Activated naive CD8-positive, alpha-beta T cell (primary cell): ENCODE measurements around the gene HOXA9.
A peak's percentile ranks its signal among the peaks of the same experiment; 100 is the strongest.

Source experiments
- H3K27ac Mint-ChIP-seq: one replicate; pipeline ENCODE4 v1.8.0; 2021; ENCODE audit warnings: mixed read lengths
- H3K27me3 Mint-ChIP-seq: one replicate; pipeline ENCODE4 v1.8.0; 2021; ENCODE audit warnings: mixed read lengths
- H3K36me3 Mint-ChIP-seq: one replicate; pipeline ENCODE4 v1.8.0; 2021; ENCODE audit warnings: mixed read lengths
- H3K4me1 Mint-ChIP-seq: one replicate; pipeline ENCODE4 v1.8.0; 2021; ENCODE audit warnings: low read depth, mixed read lengths
- H3K4me3 Mint-ChIP-seq: one replicate; pipeline ENCODE4 v1.8.0; 2021; ENCODE audit warnings: mild to moderate bottlenecking, mixed read lengths
- H3K9me3 Mint-ChIP-seq: one replicate; pipeline ENCODE4 v1.8.0; 2021; ENCODE audit warnings: low read depth, mixed read lengths

The HOXA9 gene

DNA sequence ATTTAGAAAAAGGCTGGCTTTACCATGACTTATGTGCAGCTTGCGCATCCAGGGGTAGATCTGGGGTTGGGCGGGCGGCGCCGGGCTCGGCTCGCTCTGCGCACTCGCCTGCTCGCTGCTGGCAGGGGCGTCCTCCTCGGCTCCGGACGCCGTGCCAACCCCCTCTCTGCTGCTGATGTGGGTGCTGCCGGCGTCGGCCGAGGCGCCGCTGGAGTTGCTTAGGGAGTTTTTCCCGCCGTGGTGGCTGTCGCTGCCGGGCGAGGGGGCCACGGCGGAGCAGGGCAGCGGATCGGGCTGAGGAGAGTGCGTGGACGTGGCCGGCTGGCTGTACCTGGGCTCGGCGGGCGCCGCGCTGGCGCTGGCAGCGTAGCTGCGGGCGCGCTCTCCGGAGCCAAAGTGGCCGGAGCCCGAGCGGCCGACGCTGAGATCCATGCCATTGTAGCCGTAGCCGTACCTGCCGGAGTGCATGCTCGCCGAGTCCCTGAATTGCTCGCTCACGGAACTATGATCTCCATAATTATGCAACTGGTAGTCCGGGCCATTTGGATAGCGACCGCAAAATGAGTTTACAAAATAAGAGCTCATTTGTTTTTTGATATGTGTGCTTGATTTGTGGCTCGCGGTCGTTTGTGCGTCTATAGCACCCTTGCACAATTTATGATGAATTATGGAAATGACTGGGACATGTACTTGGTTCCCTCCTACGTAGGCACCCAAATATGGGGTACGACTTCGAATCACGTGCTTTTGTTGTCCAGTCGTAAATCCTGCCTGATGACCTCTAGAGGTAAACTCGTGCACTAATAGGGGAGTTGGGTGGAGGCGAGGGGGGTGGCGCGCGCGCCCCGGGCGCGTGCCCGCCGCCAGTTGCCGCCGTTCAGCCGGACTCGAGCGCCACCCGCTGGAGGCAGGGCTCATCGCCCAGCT, 22.1 kb downstream of the HOXA9 start, which contains the start of gene HOXA5:
HOXA5 (minus strand) TSS at position 659 of the 927 bp plus-strand sequence; CDS start at position 585, 74 bp downstream.
- no peak within 1 kb of the TSS for H3K27ac Mint-ChIP-seq
- peak within 1 kb of the TSS; percentile 51 for H3K4me3 Mint-ChIP-seq

DNA sequence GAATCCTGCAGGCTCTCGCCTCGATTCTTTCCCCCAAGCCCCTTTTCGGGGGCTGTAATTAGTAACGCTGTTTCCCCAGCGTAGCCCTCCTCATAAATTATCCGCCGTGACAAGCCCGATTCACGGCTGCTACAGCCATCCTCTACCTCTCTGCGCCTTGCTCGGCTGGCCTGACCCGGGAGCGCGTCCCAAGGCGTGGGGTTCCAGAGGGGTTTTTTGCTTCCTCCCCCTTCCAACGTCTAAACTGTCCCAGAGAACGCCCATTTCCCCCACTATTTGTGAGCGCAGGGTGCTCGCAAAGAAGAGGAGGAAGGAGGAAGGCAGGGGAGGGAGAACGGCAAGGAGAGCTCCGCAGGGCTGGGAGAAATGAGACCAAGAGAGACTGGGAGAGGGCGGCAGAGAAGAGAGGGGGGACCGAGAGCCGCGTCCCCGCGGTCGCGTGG, 22.7 kb downstream of the HOXA9 start:
- H3K27me3 Mint-ChIP-seq = peaks cover 35% of the 10 kb centered on the region
- H3K4me3 Mint-ChIP-seq = peak overlapping the region; percentile 51
- no peak overlapping the region for H3K27ac Mint-ChIP-seq
- no peaks in the 10 kb centered on the region for H3K36me3 Mint-ChIP-seq
- no peaks in the 10 kb centered on the region for H3K4me1 Mint-ChIP-seq
- no peaks in the 10 kb centered on the region for H3K9me3 Mint-ChIP-seq

More for the DNA sequence above, 22.1 kb downstream of the HOXA9 start, which contains the start of gene HOXA5:
- no peaks in the 10 kb centered on the region for H3K36me3 Mint-ChIP-seq
- H3K27me3 Mint-ChIP-seq = peaks cover 34% of the 10 kb centered on the region
- H3K9me3 Mint-ChIP-seq = no peaks in the 10 kb centered on the region
- peaks cover 3% of the 10 kb centered on the region for H3K4me1 Mint-ChIP-seq

GRCh38 chr7:27141923-27142579, 23.3 kb downstream of the HOXA9 start:
- no peak overlapping the region for H3K27ac Mint-ChIP-seq
- no peaks in the 10 kb centered on the region for H3K4me1 Mint-ChIP-seq
- peaks cover 32% of the 10 kb centered on the region for H3K27me3 Mint-ChIP-seq
- H3K4me3 Mint-ChIP-seq = no peak overlapping the region
- H3K9me3 Mint-ChIP-seq = no peaks in the 10 kb centered on the region
- H3K36me3 Mint-ChIP-seq = no peaks in the 10 kb centered on the region

- H3K4me3 Mint-ChIP-seq = no peak overlapping the region
- H3K4me1 Mint-ChIP-seq = no peaks in the 10 kb centered on the region
- H3K36me3 Mint-ChIP-seq = no peaks in the 10 kb centered on the region
- no peak overlapping the region for H3K27ac Mint-ChIP-seq
- no peaks in the 10 kb centered on the region for H3K9me3 Mint-ChIP-seq
- H3K27me3 Mint-ChIP-seq = peaks cover 28% of the 10 kb centered on the region
These were observed 24.0 kb downstream of the HOXA9 start for GRCh38 chr7:27141137-27141922.

DNA sequence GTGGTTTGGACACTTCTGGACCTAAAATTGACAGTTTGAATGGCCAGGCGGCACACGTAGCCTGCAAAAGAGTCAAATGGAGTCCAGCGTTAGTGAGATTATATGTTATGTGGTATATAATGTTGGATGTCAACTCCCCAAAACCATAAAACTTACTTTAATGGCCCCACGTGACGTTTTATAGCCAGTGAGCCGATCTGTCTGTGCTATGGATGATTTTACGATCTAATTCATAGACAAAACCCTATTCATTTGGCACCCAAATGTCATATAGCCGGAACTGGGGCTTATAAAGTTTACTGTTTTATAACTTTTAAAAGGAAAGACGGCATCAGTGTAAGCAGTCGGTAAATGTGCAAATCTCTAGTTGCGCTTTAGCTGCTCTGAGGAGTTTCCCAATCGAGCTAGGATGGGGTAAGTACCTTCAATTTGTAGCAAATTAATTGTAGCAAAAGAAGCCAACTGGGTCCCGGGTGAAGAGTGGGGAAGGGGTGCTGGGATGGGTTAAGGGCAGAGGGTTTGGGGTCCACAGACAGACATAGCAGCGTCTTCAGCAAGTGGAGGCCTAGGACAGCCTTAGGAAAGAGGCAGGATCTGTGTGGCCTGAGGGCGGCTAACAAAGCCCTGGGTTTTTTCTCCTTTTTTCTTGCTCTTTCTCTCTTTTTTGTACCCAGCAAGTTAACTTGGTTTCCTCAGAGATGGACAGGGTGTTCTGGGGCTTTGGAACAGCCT, 25.0 kb downstream of the HOXA9 start:
- no peak overlapping the region for H3K27ac Mint-ChIP-seq

DNA sequence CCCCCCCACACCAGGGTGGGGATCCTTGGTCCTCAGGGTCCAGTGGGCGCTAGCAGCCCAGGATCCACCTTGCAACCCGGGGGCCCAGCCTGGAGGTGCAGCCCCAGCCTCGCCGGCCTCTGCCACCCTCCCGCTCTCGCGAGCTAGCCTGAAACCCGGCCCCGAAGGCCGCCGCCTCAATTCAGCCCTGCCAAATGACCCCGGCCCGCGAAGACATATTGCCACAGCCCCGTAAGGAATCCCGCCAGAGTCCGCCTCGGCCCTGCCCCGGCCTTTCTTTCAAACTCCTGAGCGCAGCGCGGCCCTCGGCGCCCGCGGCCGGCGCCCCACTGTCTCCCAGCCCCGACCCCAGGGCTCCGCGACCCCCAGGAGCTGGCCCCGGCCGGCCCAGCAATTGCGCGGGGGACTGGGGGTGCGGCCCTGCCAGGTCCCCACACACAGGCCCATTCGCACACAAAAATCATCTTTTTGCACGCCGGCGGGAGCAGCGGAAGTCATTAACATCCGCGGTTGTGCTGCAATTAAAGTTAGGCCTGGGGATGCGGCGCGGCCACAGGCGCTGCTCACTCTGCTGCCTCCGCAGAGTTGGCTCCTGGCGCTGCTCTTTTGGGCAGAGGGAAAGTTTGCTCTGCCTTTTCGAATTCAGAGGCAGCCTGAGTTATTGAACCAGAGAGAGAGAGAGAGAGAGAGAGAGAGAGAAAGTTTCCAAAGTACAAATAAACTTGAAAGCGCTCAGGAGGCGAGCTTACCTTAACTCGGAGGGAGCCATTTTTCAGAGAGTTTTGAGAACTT, 25.8 kb downstream of the HOXA9 start:
- Mint-ChIP-seq H3K36me3 (no peaks in the 10 kb centered on the region), H3K27ac (no peak overlapping the region), H3K4me3 (no peak overlapping the region), H3K4me1 (peaks cover 9% of the 10 kb centered on the region), H3K9me3 (no peaks in the 10 kb centered on the region), H3K27me3 (peaks cover 34% of the 10 kb centered on the region)

More for the DNA sequence above, 25.0 kb downstream of the HOXA9 start:
- Mint-ChIP-seq H3K4me3 (no peak overlapping the region), H3K4me1 (peaks cover 1% of the 10 kb centered on the region), H3K36me3 (no peaks in the 10 kb centered on the region), H3K9me3 (no peaks in the 10 kb centered on the region), H3K27me3 (peaks cover 27% of the 10 kb centered on the region)

GRCh38 chr7:27138985-27139333, 26.4 kb downstream of the HOXA9 start:
- no peak overlapping the region for H3K27ac Mint-ChIP-seq
- no peak overlapping the region for H3K4me3 Mint-ChIP-seq
- H3K36me3 Mint-ChIP-seq = no peaks in the 10 kb centered on the region
- H3K27me3 Mint-ChIP-seq = peaks cover 35% of the 10 kb centered on the region
- H3K4me1 Mint-ChIP-seq = peaks cover 15% of the 10 kb centered on the region
- no peaks in the 10 kb centered on the region for H3K9me3 Mint-ChIP-seq

DNA sequence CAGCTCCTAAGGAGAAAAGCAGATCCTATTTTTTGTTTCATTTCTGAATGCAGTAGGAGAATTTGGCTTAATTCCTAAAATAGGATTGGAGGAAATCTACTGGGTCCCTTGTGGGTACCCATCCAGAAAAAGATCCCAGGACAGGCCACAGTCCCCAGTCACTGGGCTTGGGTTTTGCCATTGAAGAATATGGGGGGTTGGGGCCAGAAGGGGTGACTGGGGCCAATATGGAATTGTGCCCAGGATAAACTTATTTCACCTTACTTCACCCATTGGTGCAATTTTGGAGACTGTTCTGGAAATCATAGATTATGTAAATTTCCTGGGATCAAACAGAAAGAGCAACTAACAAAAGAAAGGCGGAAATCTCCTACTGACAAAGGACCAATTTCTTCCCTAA, 26.9 kb downstream of the HOXA9 start:
- Mint-ChIP-seq H3K4me1 (peaks cover 17% of the 10 kb centered on the region), H3K27me3 (peaks cover 38% of the 10 kb centered on the region), H3K36me3 (no peaks in the 10 kb centered on the region), H3K27ac (no peak overlapping the region), H3K4me3 (no peak overlapping the region), H3K9me3 (no peaks in the 10 kb centered on the region)

GRCh38 chr7:27137640-27138315, 27.6 kb downstream of the HOXA9 start:
- H3K4me3 Mint-ChIP-seq = no peak overlapping the region
- no peaks in the 10 kb centered on the region for H3K36me3 Mint-ChIP-seq
- no peaks in the 10 kb centered on the region for H3K9me3 Mint-ChIP-seq
- peaks cover 41% of the 10 kb centered on the region for H3K27me3 Mint-ChIP-seq
- H3K4me1 Mint-ChIP-seq = peaks cover 17% of the 10 kb centered on the region
- no peak overlapping the region for H3K27ac Mint-ChIP-seq

GRCh38 chr7:27134392-27134791, 30.9 kb downstream of the HOXA9 start:
- Mint-ChIP-seq H3K27me3 (peaks cover 33% of the 10 kb centered on the region), H3K4me3 (no peak overlapping the region), H3K27ac (no peak overlapping the region), H3K4me1 (peaks cover 17% of the 10 kb centered on the region), H3K36me3 (no peaks in the 10 kb centered on the region), H3K9me3 (no peaks in the 10 kb centered on the region)

- H3K36me3 Mint-ChIP-seq = no peaks in the 10 kb centered on the region
- peak overlapping the region; percentile 6 for H3K27ac Mint-ChIP-seq
- no peak overlapping the region for H3K4me3 Mint-ChIP-seq
- H3K4me1 Mint-ChIP-seq = peaks cover 17% of the 10 kb centered on the region
- peaks cover 32% of the 10 kb centered on the region for H3K27me3 Mint-ChIP-seq
- no peaks in the 10 kb centered on the region for H3K9me3 Mint-ChIP-seq
These were observed 31.7 kb downstream of the HOXA9 start for GRCh38 chr7:27133409-27134231.

GRCh38 chr7:27132978-27133377, 32.4 kb downstream of the HOXA9 start:
- Mint-ChIP-seq H3K27me3 (peaks cover 32% of the 10 kb centered on the region), H3K9me3 (no peaks in the 10 kb centered on the region), H3K4me3 (no peak overlapping the region), H3K27ac (no peak overlapping the region), H3K36me3 (no peaks in the 10 kb centered on the region), H3K4me1 (peaks cover 17% of the 10 kb centered on the region)
